B cell (primary cell): ENCODE measurements around the gene ORC5. TPM values are rescaled to one million over a fixed set of nuclear protein-coding genes. Genes with fewer than 3 reads are reported as not detected.

Experiments used
- ATAC-seq: fragments of 200-7000 bp; cut with Tn5 transposase; one replicate; pipeline ENCODE4 v1.10.0; 2021; ENCODE audit warnings: low read depth, mild to moderate bottlenecking, moderate number of reproducible peaks, moderate library complexity
- CTCF ChIA-PET: fragments of 350-600 bp; sonication (Branson Sonifier 250); formaldehyde crosslinking; loops from one replicate; lab custom pipeline; 2021; ENCODE audit warnings: antibody characterized with exemption, inconsistent platforms; lab: Charles Lee
- POLR2A ChIA-PET: fragments of 350-600 bp; sonication (Branson Sonifier 250); formaldehyde crosslinking; loops from one replicate; lab custom pipeline; 2021; ENCODE audit warnings: antibody characterized with exemption; lab: Charles Lee
- DNase-seq: peaks from one replicate; pipeline ENCODE4 v3.0.0; 2013
- H2AFZ ChIP-seq: 2 replicates; pipeline ENCODE4 v1.6.1; 2012; ENCODE audit warnings: mild to moderate bottlenecking, low read depth, low read length; ENCODE audit not compliant: insufficient read depth, poor library complexity, severe bottlenecking
- H3K27ac ChIP-seq, 2 donors: 1 replicate in 1 of 2; 2 replicates in 1 of 2; pipeline ENCODE4 v1.5.1; 2012 to 2013; ENCODE audit warnings: low read length in 2 of 2, mild to moderate bottlenecking in 2 of 2, moderate library complexity in 1 of 2
- H3K27me3 ChIP-seq, 4 experiments: fragments of 200-600 bp in 1 of 4; sonication (generic) in 1 of 4; replicated peaks in 1 of 4; 1 replicate in 2 of 4; 2 replicates in 2 of 4; pipeline versions ENCODE4 v1.6.1 to v1.7.0; 2013 to 2016; ENCODE audit warnings: low read length in 3 of 4, mild to moderate bottlenecking in 2 of 4, mixed read lengths in 1 of 4, moderate library complexity in 1 of 4; ENCODE audit not compliant: insufficient read depth in 4 of 4, control insufficient read depth in 3 of 4; ENCODE audit errors: control extremely low read depth in 1 of 4
- H3K36me3 ChIP-seq, 2 experiments: replicated peaks in 1 of 2; 1 replicate in 1 of 2; 2 replicates in 1 of 2; pipeline versions ENCODE4 v1.6.1 to v1.7.1; 2013; ENCODE audit warnings: low read length in 1 of 2; ENCODE audit not compliant: insufficient read depth in 2 of 2, control insufficient read depth in 1 of 2; ENCODE audit errors: control extremely low read depth in 1 of 2, extremely low read depth in 1 of 2
- H3K4me1 ChIP-seq, 2 donors: fragments of 200-600 bp in 1 of 2; sonication (generic) in 1 of 2; 1 replicate in 1 of 2; 2 replicates in 1 of 2; pipeline versions ENCODE4 v1.5.1 to v1.6.1; 2013 to 2017; ENCODE audit warnings: low read length in 2 of 2; ENCODE audit not compliant: control insufficient read depth in 2 of 2, insufficient read depth in 2 of 2
- H3K4me2 ChIP-seq: replicated peaks from 2 replicates; pipeline ENCODE3; 2012; ENCODE audit warnings: mild to moderate bottlenecking, low read depth, low read length; ENCODE audit not compliant: poor library complexity, severe bottlenecking
- H3K4me3 ChIP-seq, 5 experiments: fragments of 200-600 bp in 1 of 5; sonication (generic) in 1 of 5; 1 replicate in 3 of 5; 2 replicates in 2 of 5; pipeline versions ENCODE4 v1.5.1 to v1.7.0; 2011 to 2016; ENCODE audit warnings: low read length in 4 of 5, mild to moderate bottlenecking in 4 of 5, low read depth in 2 of 5, control low read depth in 1 of 5, moderate library complexity in 1 of 5; ENCODE audit not compliant: insufficient read depth in 1 of 5; ENCODE audit errors: control extremely low read depth in 1 of 5, extremely low read depth in 1 of 5
- H3K79me2 ChIP-seq: fragments of 200-600 bp; sonication (generic); one replicate; pipeline ENCODE4 v1.6.0; 2016; ENCODE audit warnings: low read length; ENCODE audit not compliant: control insufficient read depth, insufficient read depth
- H3K9ac ChIP-seq: fragments of 200-600 bp; sonication (generic); 2 replicates; pipeline ENCODE4 v1.6.1; 2017; ENCODE audit warnings: mild to moderate bottlenecking, low read length, moderate library complexity
- H3K9me3 ChIP-seq, 3 donors: one replicate each; pipeline versions ENCODE4 v1.6.1 to v1.7.1; 2013; ENCODE audit warnings: low read length in 2 of 3; ENCODE audit not compliant: control insufficient read depth in 2 of 3, insufficient read depth in 1 of 3; ENCODE audit errors: control extremely low read depth in 1 of 3
- H4K20me1 ChIP-seq: 2 replicates; pipeline ENCODE4 v1.6.0; 2012; ENCODE audit warnings: mild to moderate bottlenecking, low read length; ENCODE audit not compliant: insufficient read depth, control insufficient read depth, poor library complexity, severe bottlenecking
- H3K27ac Mint-ChIP-seq: one replicate; pipeline ENCODE4 v1.8.0; 2021; ENCODE audit warnings: mixed read lengths
- H3K27me3 Mint-ChIP-seq: one replicate; pipeline ENCODE4 v1.8.0; 2021; ENCODE audit warnings: mixed read lengths
- H3K4me1 Mint-ChIP-seq: one replicate; pipeline ENCODE4 v1.8.0; 2021; ENCODE audit warnings: mixed read lengths
- H3K4me3 Mint-ChIP-seq: one replicate; pipeline ENCODE4 v1.8.0; 2021; ENCODE audit warnings: mixed read lengths
- H3K9me3 Mint-ChIP-seq: one replicate; pipeline ENCODE4 v1.8.0; 2022; ENCODE audit warnings: mixed read lengths; ENCODE audit not compliant: insufficient read depth
- CTCF ChIP-seq: fragments of 200-600 bp; IDR thresholded peaks from one replicate; pipeline ENCODE4 v1.8.0; 2022; ENCODE audit warnings: antibody characterized with exemption, mild to moderate bottlenecking
- EZH2 ChIP-seq: IDR thresholded peaks from 2 replicates; pipeline ENCODE4 v1.6.1; 2012; ENCODE audit warnings: borderline replicate concordance, low read depth, mild to moderate bottlenecking, moderate library complexity, low read length; ENCODE audit not compliant: insufficient read depth, poor library complexity, severe bottlenecking
- WGBS: methylation state at CpG from one replicate; pipeline ENCODE4 v1.1.5; 2013; ENCODE audit warnings: missing lambda C conversion rate; ENCODE audit not compliant: insufficient coverage; 5-methylcytosine and 5-hydroxymethylcytosine counted together
- intact Hi-C: fragments of 100-400 bp; cut with micrococcal nuclease; formaldehyde crosslinking; loops from one replicate; pipeline ENCODE4 v1.10.0; 2022
- polyA plus RNA-seq: library from polyadenylated mRNA; depleted of rRNA; stranded (reverse); fragments of >200 nt; gene quantifications from 2 replicates; pipeline ENCODE4 v1.2.3, GENCODE V29; 2012
- total RNA-seq, 2 donors: library from RNA; stranded (reverse); fragments of 120-200 nt in 1 of 2; gene quantifications; 1 replicate in 1 of 2; 2 replicates in 1 of 2; pipeline versions ENCODE4 v1.2.3 to v1.2.4, GENCODE V29; 2013 to 2022

The ORC5 gene
- total and polyA plus RNA-seq, 2 donors (not counting 1 experiment from before 2014, with no cell fraction given), result 6.8 to 20.2 TPM

GRCh38 chr7:104192434-104192833 lies 15.4 kb downstream of the ORC5 start:
- Histone ChIP-seq H3K9ac (no peak overlapping the region), H3K4me2 (no peak overlapping the region), H2AFZ (no peak overlapping the region), H3K36me3 (peaks cover 26 to 52% of the 10 kb centered on the region in 2 experiments), H3K9me3 (peaks cover 0 to 3% (median 0%) of the 10 kb centered on the region in 3 donors), H3K27me3 (no peaks in the 10 kb centered on the region), H3K79me2 (no peaks in the 10 kb centered on the region), H3K4me1 (no peaks in the 10 kb centered on the region), H3K4me3 (no peak overlapping the region), H3K27ac (no peak overlapping the region), H4K20me1 (peaks cover 5% of the 10 kb centered on the region)
- TF ChIP-seq CTCF (no peak), EZH2 (no peak)
- intact Hi-C loops, result no loop called here
- POLR2A ChIA-PET, result no interaction called here
- Mint-ChIP-seq H3K27me3 (no peaks in the 10 kb centered on the region), H3K27ac (no peak overlapping the region), H3K9me3 (peaks cover 7% of the 10 kb centered on the region), H3K4me1 (no peaks in the 10 kb centered on the region), H3K4me3 (no peak overlapping the region)
- no CpG with 5 or more reads among the region's 1 CpG for WGBS
- ATAC-seq, result no peak
- DNase-seq, result no peak
- CTCF ChIA-PET, result no interaction called here

DNA sequence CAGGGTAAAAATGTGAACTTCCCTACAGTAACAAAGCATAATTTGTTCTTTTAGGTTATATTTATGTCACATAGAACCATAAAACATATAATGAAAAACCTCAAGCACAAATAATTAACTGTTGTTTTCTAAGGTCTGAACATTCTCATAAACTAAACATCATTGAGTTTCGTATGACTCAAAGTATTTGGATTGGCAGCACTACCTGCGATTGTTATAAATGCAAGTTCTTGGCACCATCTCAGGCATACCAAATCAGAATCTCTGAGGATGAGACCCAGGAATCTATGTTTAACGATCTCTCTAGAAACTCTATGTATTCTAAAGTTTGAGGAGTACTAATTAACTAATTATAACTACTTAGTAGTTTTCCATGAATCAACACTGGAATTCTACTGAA lies 22.5 kb downstream of the ORC5 start:
- H3K4me1 Mint-ChIP-seq, result no peaks in the 10 kb centered on the region
- H3K4me3 ChIP-seq, result no peak overlapping the region
- H2AFZ ChIP-seq, result no peak overlapping the region
- ChIA-PET CTCF (no interaction called here), POLR2A (no interaction called here)
- H3K27me3 ChIP-seq, result no peaks in the 10 kb centered on the region
- H3K27ac ChIP-seq, result no peak overlapping the region
- H3K4me3 Mint-ChIP-seq, result no peak overlapping the region
- no peak for TF ChIP-seq CTCF
- TF ChIP-seq EZH2, result no peak
- no CpG with 5 or more reads among the region's 3 CpGs for WGBS
- H3K9ac ChIP-seq, result no peak overlapping the region
- DNase-seq (no peak), ATAC-seq (no peak)
- no peaks in the 10 kb centered on the region for H4K20me1 ChIP-seq
- H3K9me3 ChIP-seq, result peaks cover 0 to 3% (median 0%) of the 10 kb centered on the region in 3 donors
- H3K27ac Mint-ChIP-seq, result no peak overlapping the region
- intact Hi-C loops, result no loop called here
- no peak overlapping the region for H3K4me2 ChIP-seq
- no peaks in the 10 kb centered on the region for H3K27me3 Mint-ChIP-seq
- H3K4me1 ChIP-seq, result no peaks in the 10 kb centered on the region
- H3K36me3 ChIP-seq, result peaks cover 23 to 60% of the 10 kb centered on the region in 2 experiments
- no peaks in the 10 kb centered on the region for H3K79me2 ChIP-seq
- H3K9me3 Mint-ChIP-seq, result no peaks in the 10 kb centered on the region
